ENCODE data around the gene EXOC6.
"Not testable (repeated sequence)": the region's sequence is repeated elsewhere in the genome, so short reads cannot be mapped to it uniquely, and the experiment has no call there.

EXOC6 gene

DNA sequence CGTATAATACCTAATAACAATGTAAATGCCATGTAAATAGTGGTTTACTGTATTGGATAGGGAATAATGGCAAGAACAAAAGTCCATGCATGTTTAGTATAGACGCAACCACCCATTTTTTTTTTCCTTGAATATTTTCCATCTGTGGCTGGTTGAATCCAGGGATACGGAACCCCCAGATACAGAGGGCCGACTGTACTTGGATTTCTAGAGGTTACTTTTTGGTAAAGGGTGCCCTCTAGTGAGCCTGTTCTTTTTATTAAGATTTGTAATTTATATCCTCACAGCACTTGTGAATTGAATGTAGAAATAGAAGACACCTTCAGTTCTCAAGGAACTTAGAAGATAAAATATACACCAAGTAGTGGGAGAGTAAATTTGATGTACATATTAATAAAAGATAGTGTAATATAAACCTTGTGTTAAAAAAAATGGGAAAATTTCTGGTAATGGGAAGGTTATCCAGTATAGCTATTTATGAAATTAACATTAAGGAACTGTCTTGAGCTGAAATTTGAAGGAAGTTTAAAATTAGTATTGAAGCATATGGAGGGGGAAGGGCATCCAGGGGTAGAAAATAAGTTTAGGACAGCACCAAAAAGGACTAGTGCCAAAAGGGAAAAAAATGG, 32.0 kb downstream of the EXOC6 start:
- in situ Hi-C loops (cut with MboI; ENCODE audit: low sequenced_read_pairs): no loop called here

DNA sequence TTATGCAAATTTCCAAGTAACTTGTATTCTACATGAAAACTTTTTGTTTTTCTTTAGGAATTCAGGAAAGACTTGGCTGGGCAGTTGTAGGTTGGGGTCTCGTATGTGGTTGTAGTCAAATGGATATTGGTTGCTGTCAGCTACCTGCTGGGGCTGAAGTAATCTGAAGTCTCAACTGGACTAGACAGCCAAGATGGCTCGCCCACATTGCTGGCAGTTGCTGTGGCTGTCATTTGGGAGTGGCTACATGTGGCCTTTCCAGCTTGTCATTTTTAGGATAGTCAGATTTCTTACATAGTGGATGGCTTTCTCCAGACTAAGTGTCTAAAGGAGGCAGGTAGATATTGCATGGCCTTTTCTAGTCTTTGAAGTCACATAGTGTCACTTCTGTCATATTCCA, 32.6 kb downstream of the EXOC6 start:
- in situ Hi-C loops (cut with MboI; ENCODE audit: low sequenced_read_pairs): no loop called here

DNA sequence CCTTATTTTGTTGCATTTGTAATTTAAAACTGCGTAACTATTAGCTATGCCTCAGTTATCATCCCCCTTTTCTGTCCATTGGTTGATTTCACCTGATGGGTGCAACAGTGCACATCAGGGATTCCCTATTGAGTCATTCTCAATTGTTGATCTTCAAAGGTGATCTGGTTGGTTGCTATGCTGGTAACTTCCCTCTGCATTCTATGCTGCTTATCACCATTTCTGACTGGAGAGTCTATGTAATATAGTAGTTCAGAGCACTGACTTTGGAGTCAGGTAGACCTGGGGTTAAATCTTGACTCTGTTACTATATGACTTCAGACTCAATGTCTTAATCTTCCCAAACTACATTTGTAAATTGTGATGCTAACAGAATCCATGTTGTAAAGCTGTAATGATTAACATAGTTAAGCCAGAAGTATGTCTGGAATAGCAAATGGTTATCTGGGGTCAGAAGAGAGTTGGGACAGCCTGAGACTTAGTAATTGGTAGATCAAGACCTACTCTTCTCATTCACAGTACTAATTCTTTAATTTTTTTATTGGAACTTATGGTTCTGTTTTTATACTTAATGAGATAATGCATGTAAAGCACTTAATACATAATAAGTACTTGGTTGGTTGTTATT, 38.1 kb downstream of the EXOC6 start:
- in situ Hi-C loops (cut with MboI; ENCODE audit: low sequenced_read_pairs): no loop called here

DNA sequence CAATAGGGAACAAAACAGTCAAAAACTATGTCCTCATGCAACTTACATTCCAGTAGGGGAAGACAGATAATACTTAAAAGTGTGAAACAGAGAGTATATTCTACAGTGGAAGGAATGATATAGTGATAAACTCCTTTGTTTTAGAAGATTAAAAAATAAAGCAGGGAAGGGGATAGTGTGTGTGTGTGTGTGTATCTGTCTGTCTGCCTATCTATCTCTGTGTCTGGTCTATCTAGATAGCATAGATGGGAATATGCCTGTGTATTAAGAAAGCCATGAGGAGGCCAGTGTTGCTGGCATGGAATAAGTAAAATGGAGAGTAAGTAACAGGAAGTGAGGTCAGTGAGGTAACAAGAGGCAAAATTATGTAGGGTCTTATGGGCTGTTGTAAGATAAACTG, 42.2 kb downstream of the EXOC6 start:
- in situ Hi-C loops (cut with MboI; ENCODE audit: low sequenced_read_pairs): no loop called here

DNA sequence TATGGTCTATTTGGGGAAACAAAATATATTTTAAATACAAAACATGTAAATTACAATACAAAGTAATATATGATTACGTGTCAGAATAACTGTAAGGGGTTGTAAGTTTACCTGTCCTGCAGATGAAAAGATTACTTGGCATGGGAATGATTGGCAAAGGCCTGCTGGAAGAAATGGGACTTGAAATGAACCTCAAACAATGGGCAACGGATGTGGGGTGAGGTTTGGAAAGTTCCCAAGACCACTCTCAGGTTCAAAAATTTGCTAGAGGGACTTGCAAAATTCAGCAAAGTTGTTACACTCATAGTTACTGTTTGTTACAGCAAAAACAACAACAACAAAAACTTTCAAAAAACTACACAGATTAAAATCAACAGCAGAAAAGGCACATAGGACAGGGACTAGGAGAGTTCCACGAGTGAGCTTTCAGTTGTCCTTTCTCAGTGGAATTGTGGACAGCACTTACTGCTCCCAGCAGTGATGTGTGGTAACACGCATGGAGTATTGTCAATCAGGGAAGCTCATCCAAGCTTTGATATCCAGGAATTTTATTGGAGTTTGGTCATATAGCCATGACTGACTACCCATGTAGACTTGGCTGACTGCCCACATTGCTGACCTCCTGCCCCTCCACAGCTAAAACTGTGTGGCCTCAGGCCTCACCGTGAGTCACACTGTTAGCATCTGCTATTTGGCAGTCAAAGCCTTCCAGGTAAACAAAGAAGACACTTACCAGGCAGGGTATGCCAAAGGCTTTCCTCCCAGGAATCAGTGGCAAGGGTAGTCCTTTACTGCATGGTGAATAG, 43.8 kb downstream of the EXOC6 start:
- in situ Hi-C loops (cut with MboI; ENCODE audit: low sequenced_read_pairs): no loop called here

DNA sequence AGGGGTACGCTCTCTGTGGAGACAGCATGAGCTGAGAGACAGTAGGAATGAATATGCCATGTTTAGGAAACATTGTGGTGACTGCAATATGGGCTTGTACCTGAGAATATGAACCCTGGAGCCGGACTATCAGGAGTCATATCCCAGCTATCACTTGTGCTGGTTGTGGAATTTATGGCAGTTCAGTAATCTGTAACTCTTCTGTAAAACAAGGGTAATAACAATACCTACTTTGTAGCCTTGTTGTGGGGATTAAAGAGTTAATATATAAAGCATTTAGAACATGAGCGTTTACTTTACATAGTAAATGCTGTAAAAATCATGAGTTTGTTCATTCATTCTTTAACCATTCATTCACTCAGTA, 44.4 kb downstream of the EXOC6 start:
- in situ Hi-C loops (cut with MboI; ENCODE audit: low sequenced_read_pairs): no loop called here

DNA sequence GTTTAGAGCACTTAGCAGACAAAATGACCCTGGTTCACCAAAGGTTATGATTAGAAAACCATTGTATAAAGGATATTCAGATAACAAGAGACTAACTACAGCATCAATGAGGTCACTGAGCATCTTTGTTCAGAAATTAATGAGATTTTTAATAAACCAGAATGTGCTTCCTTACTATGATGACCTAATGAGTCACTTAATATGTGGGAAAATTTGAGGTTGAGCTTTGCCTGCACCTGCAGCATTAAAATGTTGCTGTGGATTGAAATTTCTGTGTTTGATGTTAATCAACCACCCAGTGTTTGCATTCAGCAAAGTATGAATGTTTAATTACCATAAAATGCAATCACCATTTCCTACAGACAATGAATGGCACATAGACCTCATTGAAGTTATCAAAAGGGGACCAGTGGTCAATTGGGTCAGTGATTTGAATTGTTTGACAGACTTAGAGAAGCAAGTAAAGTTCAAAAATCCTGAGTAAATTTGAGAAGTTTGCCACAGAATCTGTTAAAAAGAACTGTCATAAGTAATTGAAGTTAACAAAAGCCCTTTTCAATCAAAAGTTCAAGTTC, 45.8 kb downstream of the EXOC6 start:
- in situ Hi-C loops (cut with MboI; ENCODE audit: low sequenced_read_pairs): no loop called here

DNA sequence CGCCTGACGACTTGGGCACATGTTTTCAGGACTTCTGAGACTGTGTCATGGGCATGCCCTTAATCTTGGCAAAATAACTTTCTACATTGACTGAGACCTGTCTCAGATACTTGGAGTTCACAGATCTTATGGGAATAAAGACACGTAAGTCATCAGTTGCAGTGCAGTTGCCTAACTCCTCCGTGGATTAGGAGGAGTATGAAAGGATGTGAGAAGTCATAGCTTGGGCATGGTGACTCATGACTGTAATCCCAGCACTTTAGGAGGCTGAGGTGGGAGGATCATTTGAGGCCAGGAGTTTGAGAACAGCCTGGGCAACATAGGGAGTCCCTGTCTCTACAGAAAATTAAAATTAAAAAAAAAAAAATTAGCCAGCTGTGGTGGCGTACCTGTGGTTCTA, 49.6 kb downstream of the EXOC6 start:
- in situ Hi-C loops (cut with MboI; ENCODE audit: low sequenced_read_pairs): no loop called here

DNA sequence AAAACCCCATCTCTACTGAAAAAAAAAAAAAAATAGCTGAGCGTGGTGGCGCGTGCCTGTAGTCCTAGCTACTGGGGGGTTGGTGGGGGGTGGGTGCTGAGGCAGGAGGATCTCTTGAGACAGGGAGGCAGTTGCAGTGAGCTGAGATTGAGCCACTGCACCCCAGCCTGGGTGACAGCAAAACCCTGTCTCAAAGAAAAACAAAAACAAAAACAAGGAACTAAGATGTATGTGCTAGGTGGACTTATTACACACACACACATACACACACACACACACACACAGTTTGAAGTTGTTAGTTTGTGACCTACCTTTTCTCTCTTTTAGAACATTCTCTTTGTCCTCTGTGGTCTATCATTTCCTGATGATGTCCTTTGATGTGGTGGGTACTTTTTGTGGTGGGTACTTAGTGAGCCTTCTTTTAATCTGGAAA, 53.5 kb downstream of the EXOC6 start:
- in situ Hi-C loops (cut with MboI; ENCODE audit: low sequenced_read_pairs): no loop called here

DNA sequence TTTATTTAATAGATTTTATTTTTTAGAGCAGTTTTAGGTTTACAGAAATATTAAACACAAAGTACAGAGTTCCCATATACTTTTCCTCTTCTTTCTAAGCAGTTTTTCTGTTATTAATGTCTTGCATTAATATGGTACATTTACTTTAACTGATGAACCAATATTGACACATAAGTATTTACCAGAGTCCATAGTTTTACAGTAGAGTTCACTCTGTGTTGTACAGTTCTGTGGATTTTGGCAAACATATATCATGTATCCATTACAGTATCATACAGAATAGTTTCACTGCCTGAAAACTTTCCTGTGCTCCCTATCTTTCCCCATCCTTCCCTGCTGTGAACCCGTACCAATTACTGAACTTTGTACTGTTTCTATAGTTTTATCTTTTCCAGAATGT, 55.3 kb downstream of the EXOC6 start:
- in situ Hi-C loops (cut with MboI; ENCODE audit: low sequenced_read_pairs): no loop called here

DNA sequence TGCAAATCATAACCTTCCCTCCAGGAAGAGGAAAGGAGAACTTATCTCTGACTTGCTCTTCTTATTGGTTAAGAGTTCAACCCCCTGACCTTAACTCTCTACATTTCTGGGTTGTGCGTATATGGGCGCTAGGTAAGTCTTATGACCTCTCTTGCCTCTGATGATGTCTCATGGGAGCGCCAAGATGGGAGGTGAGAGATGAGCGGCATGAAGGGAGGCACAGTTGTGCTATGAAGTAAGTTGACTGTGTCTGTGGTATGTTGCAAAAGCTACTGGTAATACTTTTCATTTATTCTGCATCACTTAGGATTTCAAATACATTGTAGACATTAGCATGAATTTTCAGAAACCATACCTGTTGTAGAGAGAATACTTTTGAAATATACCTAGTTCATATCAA, 59.0 kb downstream of the EXOC6 start:
- in situ Hi-C loops (cut with MboI; ENCODE audit: low sequenced_read_pairs): no loop called here

DNA sequence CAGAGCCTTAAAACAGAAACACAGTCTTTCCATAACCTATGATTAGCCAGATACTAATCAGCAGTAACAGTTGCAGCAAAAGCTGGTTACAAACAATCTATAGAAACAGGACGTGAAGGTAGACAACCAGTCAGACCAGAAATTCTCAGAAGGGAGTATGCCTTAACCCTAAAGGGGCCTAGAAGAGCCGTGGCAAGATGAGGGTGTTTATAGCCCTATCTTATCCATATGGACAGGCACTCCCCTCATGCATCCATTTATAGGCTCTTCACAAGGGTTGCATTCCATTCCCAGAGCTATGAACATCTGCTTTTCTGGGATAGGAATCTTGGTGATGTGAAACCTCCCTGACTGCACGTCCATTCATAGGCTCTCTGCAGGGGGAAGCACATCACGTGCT, 64.3 kb downstream of the EXOC6 start:
- in situ Hi-C loops (cut with MboI; ENCODE audit: low sequenced_read_pairs): not testable (repeated sequence)

DNA sequence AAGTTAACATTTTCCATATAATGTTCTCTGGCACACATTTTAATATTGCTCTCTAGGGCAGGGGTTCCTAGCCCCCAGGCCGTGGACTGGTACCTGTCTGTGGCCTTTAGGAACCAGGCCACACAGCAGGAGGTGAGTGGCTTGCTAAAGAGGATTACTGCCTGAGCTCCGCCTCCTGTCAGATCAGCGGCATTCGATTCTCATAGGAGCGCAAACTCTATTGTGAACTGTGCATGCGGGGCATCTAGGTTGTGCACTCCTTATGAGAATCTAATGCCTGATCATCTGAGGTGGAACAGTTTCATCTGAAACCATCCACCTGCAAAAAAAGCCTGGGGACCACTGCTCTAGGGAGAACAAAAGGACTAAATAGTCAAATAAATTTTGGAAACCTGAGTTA, 65.7 kb downstream of the EXOC6 start:
- in situ Hi-C loops (cut with MboI; ENCODE audit: low sequenced_read_pairs): no loop called here

DNA sequence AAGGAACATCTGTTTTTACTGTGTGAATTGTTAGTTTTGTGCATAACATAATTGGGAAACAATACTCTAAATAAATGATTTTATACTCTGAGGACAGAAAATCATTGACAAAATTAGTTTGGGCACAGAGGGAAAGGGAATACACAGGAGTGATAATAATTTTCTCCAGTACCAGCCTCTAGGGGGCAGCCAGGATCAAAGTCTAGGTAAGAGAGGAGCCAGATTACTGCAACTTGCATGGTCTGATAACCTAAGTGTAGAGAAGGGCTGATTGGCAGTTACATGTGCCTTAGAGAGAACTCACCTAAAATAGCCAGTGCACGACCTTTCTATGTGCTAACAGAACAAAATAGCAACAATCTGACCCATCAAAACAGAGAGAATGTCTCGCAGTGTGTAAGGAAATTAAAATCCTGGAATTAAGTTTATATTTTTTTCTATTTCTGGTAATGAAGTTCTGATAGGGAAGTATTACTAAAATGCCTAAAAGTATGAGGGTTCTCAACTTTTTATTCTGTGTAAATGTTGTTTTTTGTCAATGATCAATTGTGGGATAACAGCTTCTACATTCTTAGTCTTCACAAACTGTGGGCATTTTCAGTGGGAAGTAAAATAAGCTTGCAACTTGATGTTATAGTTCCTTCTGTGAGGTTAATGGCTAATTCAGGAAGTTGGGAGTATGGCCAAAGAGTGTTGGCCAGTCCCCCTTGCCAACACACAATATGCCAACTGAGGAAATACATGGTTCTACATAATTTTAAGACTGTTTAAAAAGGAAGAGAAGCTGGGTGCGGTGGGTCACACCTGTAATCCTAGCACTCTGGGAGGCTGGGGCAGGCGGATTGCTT, 66.4 kb downstream of the EXOC6 start:
- in situ Hi-C loops (cut with MboI; ENCODE audit: low sequenced_read_pairs): no loop called here

DNA sequence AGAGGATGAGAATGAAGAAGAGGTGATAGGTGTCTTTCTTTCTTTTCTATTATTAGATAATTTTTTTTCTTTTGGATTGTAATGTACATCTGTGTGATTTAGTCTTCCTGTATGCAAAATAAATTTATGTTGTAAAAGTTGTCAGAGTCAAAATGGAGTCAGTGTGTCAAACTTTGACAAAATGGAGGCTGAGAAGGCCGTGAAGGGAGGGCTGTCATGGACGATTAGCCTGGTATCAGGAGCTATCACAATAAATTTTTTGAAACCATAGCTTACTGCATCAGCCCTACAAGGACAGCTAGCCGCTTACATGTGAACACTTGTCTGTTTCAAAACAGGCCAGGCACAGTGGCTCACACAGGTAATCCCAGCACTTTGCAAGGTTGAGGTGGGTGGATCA, 67.6 kb downstream of the EXOC6 start:
- in situ Hi-C loops (cut with MboI; ENCODE audit: low sequenced_read_pairs): no loop called here

DNA sequence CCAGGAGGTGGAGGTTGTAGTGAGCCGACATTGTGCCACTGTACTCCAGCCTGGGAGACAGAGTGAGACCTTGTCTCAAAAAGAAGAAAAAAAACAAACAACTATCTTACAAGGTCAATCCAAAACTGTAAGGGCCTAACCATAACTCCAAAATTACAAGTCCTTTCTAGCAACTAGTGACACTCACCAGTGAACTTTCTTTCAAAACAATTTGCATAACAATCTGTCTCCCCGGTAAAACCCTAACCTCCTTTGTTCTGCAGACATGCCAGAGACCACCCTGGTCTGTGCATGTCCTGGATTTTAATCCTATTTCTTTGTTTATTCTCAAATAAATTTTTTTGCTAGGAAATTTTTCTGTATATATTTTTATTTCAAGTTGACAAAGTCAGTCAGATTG, 68.1 kb downstream of the EXOC6 start:
- in situ Hi-C loops (cut with MboI; ENCODE audit: low sequenced_read_pairs): no loop called here

DNA sequence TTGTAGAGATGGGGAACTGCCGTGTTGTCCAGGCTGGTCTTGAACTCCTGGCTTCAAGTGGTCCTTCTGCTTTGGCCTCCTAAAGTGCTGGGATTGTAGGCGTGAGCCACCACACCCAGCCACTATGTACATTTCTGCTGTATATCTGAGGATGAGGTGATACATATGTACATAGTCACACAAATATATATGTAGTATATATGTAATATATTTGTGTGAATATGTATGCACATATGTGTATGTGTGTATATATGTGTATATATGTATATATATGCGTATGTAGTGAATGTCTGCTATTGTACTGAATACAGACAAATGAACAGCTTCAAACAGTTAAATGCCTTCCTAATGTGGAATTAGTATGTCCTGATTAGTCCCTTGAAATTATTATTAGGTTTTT, 70.3 kb downstream of the EXOC6 start:
- in situ Hi-C loops (cut with MboI; ENCODE audit: low sequenced_read_pairs): no loop called here

DNA sequence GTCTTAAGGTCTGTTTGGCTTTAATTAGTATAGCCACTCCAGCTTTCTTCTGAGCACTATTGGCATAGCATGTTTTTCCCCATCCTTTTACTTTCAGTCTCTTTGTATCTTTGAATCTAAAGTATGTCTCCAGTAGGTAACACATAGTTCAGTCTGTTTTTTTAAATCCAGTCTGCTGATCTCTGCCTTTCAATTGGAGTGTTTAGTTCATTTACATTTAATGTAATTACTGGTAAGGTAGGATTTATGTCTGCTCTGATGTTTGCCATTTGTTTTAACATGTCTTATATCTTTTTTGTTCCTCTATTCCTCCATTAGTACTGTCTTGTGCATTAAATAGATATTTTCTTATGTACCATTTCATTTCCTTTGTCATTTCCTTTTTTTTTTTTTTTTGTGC, 72.5 kb downstream of the EXOC6 start:
- in situ Hi-C loops (cut with MboI; ENCODE audit: low sequenced_read_pairs): no loop called here

DNA sequence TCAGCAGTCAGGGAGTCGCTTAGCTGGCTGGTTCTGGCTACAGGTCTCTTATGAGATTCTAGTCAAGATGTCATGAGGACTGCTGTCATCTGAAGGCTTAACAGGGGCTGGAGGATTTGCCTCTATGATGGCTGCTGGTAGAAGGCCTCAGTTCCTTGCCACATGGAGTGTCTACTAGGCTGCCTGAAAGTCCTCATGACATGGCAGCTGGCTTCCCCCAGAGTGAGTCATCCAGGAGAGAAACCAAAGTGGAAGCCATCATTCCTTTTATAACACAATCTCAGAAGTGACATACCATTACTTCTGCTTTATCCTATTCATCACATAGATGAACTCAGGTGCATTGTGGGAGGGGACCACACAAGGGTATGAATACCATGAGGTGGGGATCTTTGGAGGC, 75.1 kb downstream of the EXOC6 start:
- in situ Hi-C loops (cut with MboI; ENCODE audit: low sequenced_read_pairs): no loop called here

DNA sequence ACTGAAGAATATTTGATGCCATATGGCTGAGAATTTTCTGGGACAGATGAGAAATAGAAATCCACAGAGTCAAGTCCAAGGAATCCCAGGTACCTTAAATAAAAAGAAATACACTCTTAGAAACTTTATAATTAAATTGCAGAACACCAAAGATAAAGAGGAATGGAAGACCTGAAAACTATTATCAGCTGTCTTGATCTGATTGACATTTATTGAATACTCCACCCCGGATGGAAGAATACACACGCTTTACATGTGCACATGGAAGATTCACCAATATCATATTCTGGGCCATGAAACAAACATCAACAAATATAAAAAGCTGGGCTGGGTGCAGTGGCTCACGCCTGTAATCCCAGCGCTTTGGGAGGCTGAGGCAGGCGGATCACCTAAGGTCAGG, 81.6 kb downstream of the EXOC6 start:
- in situ Hi-C loops (cut with MboI; ENCODE audit: low sequenced_read_pairs): no loop called here

DNA sequence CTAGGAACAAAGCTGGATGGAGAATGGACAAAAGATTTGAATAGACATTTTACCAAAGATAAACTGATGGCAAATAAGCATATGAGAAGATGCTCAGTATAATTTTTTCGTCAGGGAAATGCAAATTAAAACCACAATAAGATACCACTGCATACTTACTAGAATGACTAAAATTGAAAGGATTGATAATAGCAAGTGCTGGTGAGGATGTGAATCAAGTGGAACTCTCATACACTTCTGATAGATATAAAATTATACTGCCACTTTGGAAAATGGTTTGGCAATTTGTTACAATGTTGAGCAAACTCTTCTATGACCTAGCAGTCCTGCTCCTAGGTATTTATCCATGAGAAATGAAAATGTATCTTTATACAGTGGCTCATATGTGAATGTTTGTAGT, 83.3 kb downstream of the EXOC6 start:
- in situ Hi-C loops (cut with MboI; ENCODE audit: low sequenced_read_pairs): no loop called here
